HG03558 (cell line): Measurements from ENCODE around the gene TBX10.
"Not testable (repeated sequence)": the region's sequence is repeated elsewhere in the genome, so short reads cannot be mapped to it uniquely, and the experiment has no call there.

Experiments used
- ATAC-seq: cut with Tn5 transposase; IDR thresholded peaks from one replicate; pipeline ENCODE4 v1.9.1; 2021; ENCODE audit warnings: moderate number of reproducible peaks; ENCODE audit not compliant: unreplicated experiment; ENCODE audit errors: extremely low read depth

The TBX10 gene

GRCh38 chr11:67605231-67606011, 34.1 kb downstream of the TBX10 start:
- no peak for ATAC-seq

- no peak for ATAC-seq
These were observed 34.7 kb downstream of the TBX10 start for GRCh38 chr11:67604815-67605214.

- ATAC-seq = not testable (repeated sequence)
These were observed 35.4 kb downstream of the TBX10 start for GRCh38 chr11:67604119-67604518.

GRCh38 chr11:67601098-67601497, 38.5 kb downstream of the TBX10 start:
- no peak for ATAC-seq

GRCh38 chr11:67600324-67601029, 39.1 kb downstream of the TBX10 start:
- ATAC-seq = no peak

- no peak for ATAC-seq
These were observed 40.4 kb downstream of the TBX10 start for GRCh38 chr11:67599149-67599548.

- ATAC-seq = not testable (repeated sequence)
These were observed 41.6 kb downstream of the TBX10 start for GRCh38 chr11:67597963-67598362.

- ATAC-seq = not testable (repeated sequence)
These were observed 42.1 kb downstream of the TBX10 start for GRCh38 chr11:67597458-67597857.

- ATAC-seq = no peak
These were observed 42.7 kb downstream of the TBX10 start for GRCh38 chr11:67596753-67597300.

GRCh38 chr11:67594480-67594879, 45.1 kb downstream of the TBX10 start:
- no peak for ATAC-seq

- ATAC-seq = no peak
These were observed 46.0 kb downstream of the TBX10 start for GRCh38 chr11:67593565-67593905.

- no peak for ATAC-seq
These were observed 46.5 kb downstream of the TBX10 start for GRCh38 chr11:67592880-67593564.

GRCh38 chr11:67588899-67589415, 50.6 kb downstream of the TBX10 start:
- not testable (repeated sequence) for ATAC-seq

GRCh38 chr11:67588136-67588503, 51.4 kb downstream of the TBX10 start:
- ATAC-seq = no peak

- ATAC-seq = no peak
These were observed 52.9 kb downstream of the TBX10 start for GRCh38 chr11:67586568-67587250.

- no peak for ATAC-seq
These were observed 53.7 kb downstream of the TBX10 start for GRCh38 chr11:67585911-67586310.

- no peak for ATAC-seq
These were observed 54.4 kb downstream of the TBX10 start for GRCh38 chr11:67584881-67585873.

GRCh38 chr11:67584205-67584880, 55.2 kb downstream of the TBX10 start:
- no peak for ATAC-seq
